Measurements from ENCODE around the gene BOLA1. TPM values are rescaled to one million over a fixed set of nuclear protein-coding genes. Genes with fewer than 3 reads are reported as not detected.

Gene BOLA1
- total RNA-seq, 1 donor from 2014 or later: 36.7 TPM

DNA sequence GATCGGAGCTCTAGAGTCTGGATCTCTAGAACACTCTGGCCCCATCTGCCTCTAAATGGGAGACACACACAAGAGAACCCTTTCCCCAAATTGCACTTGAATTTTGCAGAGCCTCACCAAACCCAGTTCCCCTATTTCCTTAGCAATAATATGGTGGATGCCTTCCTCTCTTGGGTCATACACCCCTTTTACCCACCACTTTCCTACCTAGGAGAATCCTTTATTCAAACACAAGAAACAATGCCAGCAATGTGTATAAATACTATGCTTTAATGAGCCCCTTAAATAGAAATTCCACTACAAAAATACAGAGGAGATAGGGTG lies 29.0 kb downstream of the BOLA1 start:
- peaks cover 63 to 69% of the 10 kb centered on the region in 2 donors for H3K36me3 ChIP-seq
- peak overlapping the region; percentile 72 to 85 for H3K4me3 ChIP-seq
- no peaks in the 10 kb centered on the region for H3K27me3 ChIP-seq
- H3K27ac ChIP-seq: peak overlapping the region; percentile 83 to 89
- DNase-seq (ENCODE audit: low spot score in 2 of 2): no peak
- TF ChIP-seq, protein P1, sequence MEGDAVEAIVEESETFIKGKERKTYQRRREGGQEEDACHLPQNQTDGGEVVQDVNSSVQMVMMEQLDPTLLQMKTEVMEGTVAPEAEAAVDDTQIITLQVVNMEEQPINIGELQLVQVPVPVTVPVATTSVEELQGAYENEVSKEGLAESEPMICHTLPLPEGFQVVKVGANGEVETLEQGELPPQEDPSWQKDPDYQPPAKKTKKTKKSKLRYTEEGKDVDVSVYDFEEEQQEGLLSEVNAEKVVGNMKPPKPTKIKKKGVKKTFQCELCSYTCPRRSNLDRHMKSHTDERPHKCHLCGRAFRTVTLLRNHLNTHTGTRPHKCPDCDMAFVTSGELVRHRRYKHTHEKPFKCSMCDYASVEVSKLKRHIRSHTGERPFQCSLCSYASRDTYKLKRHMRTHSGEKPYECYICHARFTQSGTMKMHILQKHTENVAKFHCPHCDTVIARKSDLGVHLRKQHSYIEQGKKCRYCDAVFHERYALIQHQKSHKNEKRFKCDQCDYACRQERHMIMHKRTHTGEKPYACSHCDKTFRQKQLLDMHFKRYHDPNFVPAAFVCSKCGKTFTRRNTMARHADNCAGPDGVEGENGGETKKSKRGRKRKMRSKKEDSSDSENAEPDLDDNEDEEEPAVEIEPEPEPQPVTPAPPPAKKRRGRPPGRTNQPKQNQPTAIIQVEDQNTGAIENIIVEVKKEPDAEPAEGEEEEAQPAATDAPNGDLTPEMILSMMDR (IDR thresholded peaks at IDR 0.05): no peak
- peaks cover 8 to 24% of the 10 kb centered on the region in 2 donors for H3K4me1 ChIP-seq
- no peaks in the 10 kb centered on the region for H3K9me3 ChIP-seq
- intact Hi-C loops (cut with DNase I): no loop called here

DNA sequence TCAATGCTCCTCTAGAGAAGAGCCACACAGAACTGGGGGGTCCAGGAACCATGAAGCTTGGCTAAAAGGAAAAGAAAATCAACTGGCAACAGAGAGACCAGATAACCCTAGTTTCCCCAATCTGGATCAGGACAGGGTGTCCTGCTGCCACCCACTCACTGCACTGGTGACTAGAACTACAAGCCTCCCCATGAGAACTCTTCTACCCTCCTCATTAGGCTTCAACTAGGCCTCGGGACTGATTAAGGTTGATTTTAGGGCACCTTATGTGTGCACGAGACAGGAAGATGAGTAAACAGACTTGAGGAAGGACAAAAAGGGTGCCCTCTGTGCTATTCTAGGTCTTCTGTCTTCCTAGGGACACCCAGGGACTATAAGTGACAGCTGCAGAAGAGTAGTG lies 30.5 kb downstream of the BOLA1 start:
- H3K4me3 ChIP-seq: no peak overlapping the region
- H3K27ac ChIP-seq: peak overlapping the region; percentile 83 to 89
- TF ChIP-seq, protein P1 (IDR thresholded peaks at IDR 0.05): no peak
- no peak for DNase-seq (ENCODE audit: low spot score in 2 of 2)
- H3K36me3 ChIP-seq: peaks cover 49 to 63% of the 10 kb centered on the region in 2 donors
- H3K27me3 ChIP-seq: no peaks in the 10 kb centered on the region
- intact Hi-C loops (cut with DNase I): no loop called here
- H3K4me1 ChIP-seq: peaks cover 8 to 22% of the 10 kb centered on the region in 2 donors
- H3K9me3 ChIP-seq: no peaks in the 10 kb centered on the region

DNA sequence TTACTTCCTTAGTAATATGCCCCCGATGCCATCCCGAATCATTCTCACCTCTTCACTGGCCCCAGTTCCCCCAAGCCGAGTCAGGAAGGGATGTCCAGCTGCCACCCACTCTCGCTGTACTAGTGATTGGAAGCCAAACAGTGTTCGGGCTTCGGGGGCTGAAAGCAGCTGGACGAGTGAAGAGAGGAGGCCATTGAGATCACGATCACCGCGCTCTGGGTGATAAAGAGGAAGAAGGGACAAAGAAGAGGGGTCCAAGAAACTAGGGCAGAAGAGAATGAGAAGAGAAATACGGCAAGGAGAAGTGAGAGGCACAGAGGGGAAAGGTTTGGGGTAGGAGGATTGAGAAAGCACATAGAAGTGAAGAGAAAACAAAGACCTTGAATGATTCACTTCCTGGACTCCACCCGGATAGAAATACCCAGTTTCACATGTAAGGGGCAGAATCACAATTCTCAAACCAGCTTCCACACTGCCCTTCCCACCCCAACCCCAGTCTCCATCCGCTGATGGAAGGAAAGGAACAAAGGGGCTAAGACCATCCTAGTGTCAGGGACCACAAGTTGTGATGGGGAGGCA lies 31.9 kb downstream of the BOLA1 start:
- intact Hi-C loops (cut with DNase I): no loop called here
- H3K36me3 ChIP-seq: peaks cover 34 to 48% of the 10 kb centered on the region in 2 donors
- H3K27me3 ChIP-seq: no peaks in the 10 kb centered on the region
- H3K4me1 ChIP-seq: peaks cover 6 to 14% of the 10 kb centered on the region in 2 donors
- no peak for DNase-seq (ENCODE audit: low spot score in 2 of 2)
- H3K4me3 ChIP-seq: no peak overlapping the region
- TF ChIP-seq, protein P1 (IDR thresholded peaks at IDR 0.05): no peak
- H3K27ac ChIP-seq: peak overlapping the region; percentile 20 to 29
- H3K9me3 ChIP-seq: no peaks in the 10 kb centered on the region

DNA sequence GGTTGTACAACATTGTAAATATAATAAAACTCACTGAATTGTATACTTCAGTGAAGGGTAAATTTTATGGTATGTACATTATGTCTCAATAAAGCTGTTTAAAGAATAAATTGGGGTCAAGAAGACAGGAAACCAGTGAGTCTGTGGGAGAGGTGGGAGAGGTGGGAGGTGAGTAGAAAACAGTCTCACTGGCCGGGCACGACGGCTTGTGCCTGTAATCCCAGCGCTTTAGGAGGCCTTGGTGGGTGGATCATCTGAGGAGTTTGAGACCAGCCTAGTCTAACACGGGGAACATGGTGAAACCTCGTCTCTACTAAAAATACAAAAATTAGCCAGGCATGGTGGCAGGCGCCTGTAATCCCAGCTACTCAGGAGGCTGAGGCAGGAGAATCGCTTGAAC lies 33.1 kb downstream of the BOLA1 start:
- no peaks in the 10 kb centered on the region for H3K9me3 ChIP-seq
- peaks cover under 1 to 13% of the 10 kb centered on the region in 2 donors for H3K4me1 ChIP-seq
- no peaks in the 10 kb centered on the region for H3K27me3 ChIP-seq
- no peak for DNase-seq (ENCODE audit: low spot score in 2 of 2)
- no peak overlapping the region for H3K27ac ChIP-seq
- peaks cover 31 to 46% of the 10 kb centered on the region in 2 donors for H3K36me3 ChIP-seq
- TF ChIP-seq, protein P1 (IDR thresholded peaks at IDR 0.05): no peak
- H3K4me3 ChIP-seq: no peak overlapping the region
- intact Hi-C loops (cut with DNase I): no loop called here

DNA sequence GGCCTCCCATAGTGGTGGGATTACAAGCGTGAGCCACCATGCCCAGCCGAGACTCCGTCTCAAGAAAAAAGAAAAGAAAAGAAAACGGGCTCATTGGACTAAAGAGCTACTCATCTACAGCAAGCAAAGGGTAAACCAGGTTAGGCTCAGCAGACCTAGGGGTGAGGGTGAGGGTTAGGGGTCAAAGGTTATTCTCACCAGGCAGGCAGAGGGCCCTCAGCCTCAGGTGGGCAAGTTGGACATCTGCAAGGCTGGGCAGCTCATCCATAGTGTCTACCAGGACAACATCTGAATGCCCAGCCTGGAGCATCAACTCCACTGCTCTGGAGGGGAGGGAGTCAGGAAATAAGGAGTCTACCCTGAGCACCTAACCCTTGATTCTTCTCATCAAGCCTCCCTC lies 33.8 kb downstream of the BOLA1 start:
- H3K4me3 ChIP-seq: no peak overlapping the region
- intact Hi-C loops (cut with DNase I): no loop called here
- TF ChIP-seq, protein P1 (IDR thresholded peaks at IDR 0.05): no peak
- H3K27ac ChIP-seq: peak overlapping the region; percentile 82 to 96
- H3K36me3 ChIP-seq: peaks cover 31 to 46% of the 10 kb centered on the region in 2 donors
- no peak for DNase-seq (ENCODE audit: low spot score in 2 of 2)
- H3K9me3 ChIP-seq: no peaks in the 10 kb centered on the region
- H3K27me3 ChIP-seq: no peaks in the 10 kb centered on the region
- H3K4me1 ChIP-seq: peaks cover 5 to 21% of the 10 kb centered on the region in 2 donors

DNA sequence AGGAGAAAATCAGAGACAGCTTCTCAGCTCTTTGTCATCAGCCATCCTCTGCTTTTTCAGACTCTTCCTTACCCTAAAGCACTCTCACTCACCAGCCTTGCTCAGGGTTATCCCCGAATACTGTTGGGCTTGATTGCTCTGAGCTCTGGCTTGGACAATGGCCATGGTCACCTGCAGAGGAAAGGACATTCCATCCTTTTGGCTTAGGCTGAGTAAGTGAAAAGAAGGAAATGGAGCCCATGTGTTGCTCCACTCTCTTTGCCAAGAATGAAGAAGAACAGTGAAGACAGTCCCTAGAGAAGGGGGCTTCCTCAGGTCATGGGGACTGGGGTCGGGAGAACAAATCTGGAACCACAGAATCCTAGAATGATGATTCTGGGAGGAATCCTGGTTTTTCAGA lies 35.0 kb downstream of the BOLA1 start:
- H3K9me3 ChIP-seq: no peaks in the 10 kb centered on the region
- H3K36me3 ChIP-seq: peaks cover 24 to 45% of the 10 kb centered on the region in 2 donors
- intact Hi-C loops (cut with DNase I): no loop called here
- peak overlapping the region; percentile 82 to 96 for H3K27ac ChIP-seq
- H3K4me3 ChIP-seq: no peak overlapping the region
- TF ChIP-seq, protein P1 (IDR thresholded peaks at IDR 0.05): no peak
- DNase-seq (ENCODE audit: low spot score in 2 of 2): no peak
- H3K4me1 ChIP-seq: peaks cover 5 to 22% of the 10 kb centered on the region in 2 donors
- no peaks in the 10 kb centered on the region for H3K27me3 ChIP-seq

Data from ascending aorta (tissue), 2 donors.